AG04450 (cell line): Measurements from ENCODE around the gene CCDC38. TPM values are rescaled to one million over a fixed set of nuclear protein-coding genes. Genes with fewer than 3 reads are reported as not detected.
A peak's percentile ranks its signal among the peaks of the same experiment; 100 is the strongest.

Experiments
- CTCF ChIA-PET: fragments of 300-600, 350-600 bp; formaldehyde crosslinking; extraction: SDS; loops from one replicate; lab custom pipeline; 2022; ENCODE audit warnings: antibody characterized with exemption, inconsistent platforms; lab: Charles Lee
- POLR2A ChIA-PET: fragments of 350-600 bp; formaldehyde crosslinking; extraction: SDS; loops from one replicate; lab custom pipeline; 2021; ENCODE audit warnings: antibody characterized with exemption, inconsistent platforms; lab: Yijun Ruan, JAX
- DNase-seq: peaks from one replicate; pipeline ENCODE4 v3.0.0-alpha.2; 2011; ENCODE audit warnings: low read depth, low spot score
- H3K27ac ChIP-seq: one replicate; pipeline ENCODE4 v1.5.1; 2012; ENCODE audit warnings: low read depth, low read length, control low read depth
- H3K27me3 ChIP-seq: one replicate; pipeline ENCODE4 v1.6.0; 2012; ENCODE audit warnings: low read length; ENCODE audit not compliant: control insufficient read depth, insufficient read depth
- H3K4me3 ChIP-seq: 2 replicates; pipeline ENCODE4 v1.5.1; 2011; ENCODE audit warnings: mild to moderate bottlenecking, low read depth, low read length, control low read depth
- H3K9me3 ChIP-seq: 2 replicates; pipeline ENCODE4 v1.5.1; 2012; ENCODE audit warnings: low read length; ENCODE audit not compliant: control insufficient read depth, insufficient read depth
- CTCF ChIP-seq: IDR thresholded peaks from 2 replicates; pipeline ENCODE4 v1.5.1; 2011; ENCODE audit warnings: low read depth, low read length, control low read depth, inconsistent platforms
- polyA plus RNA-seq: library from polyadenylated mRNA; depleted of rRNA; stranded (reverse); fragments of >200 nt; gene quantifications from 2 replicates; pipeline ENCODE4 v1.2.3, GENCODE V29; 2011

CCDC38 gene
- polyA plus RNA-seq, 1 experiment = not detected

- CTCF ChIA-PET = no interaction called here
- no peak for TF ChIP-seq CTCF
- POLR2A ChIA-PET = no interaction called here
- Histone ChIP-seq H3K27ac (no peak overlapping the region), H3K27me3 (peaks cover 5% of the 10 kb centered on the region), H3K4me3 (no peak overlapping the region), H3K9me3 (no peaks in the 10 kb centered on the region)
- DNase-seq = no peak
These were observed 20.7 kb upstream of the CCDC38 start for GRCh38 chr12:95963096-95963495.

GRCh38 chr12:95962222-95962621 is 19.8 kb upstream of the CCDC38 start:
- ChIA-PET CTCF (no interaction called here), POLR2A (no interaction called here)
- H3K27me3 ChIP-seq = peaks cover 7% of the 10 kb centered on the region
- H3K4me3 ChIP-seq = no peak overlapping the region
- TF ChIP-seq CTCF = no peak
- no peak for DNase-seq
- no peak overlapping the region for H3K27ac ChIP-seq
- no peaks in the 10 kb centered on the region for H3K9me3 ChIP-seq

- POLR2A ChIA-PET = no interaction called here
- no peak overlapping the region for H3K27ac ChIP-seq
- no peak for DNase-seq
- peaks cover 9% of the 10 kb centered on the region for H3K27me3 ChIP-seq
- TF ChIP-seq CTCF = no peak
- H3K4me3 ChIP-seq = no peak overlapping the region
- CTCF ChIA-PET = no interaction called here
- H3K9me3 ChIP-seq = peaks cover 4% of the 10 kb centered on the region; the same call in 1 of the 2 replicates
These were observed 17.8 kb upstream of the CCDC38 start for GRCh38 chr12:95960241-95960640.

- Histone ChIP-seq H3K4me3 (no peak overlapping the region), H3K27ac (no peak overlapping the region), H3K27me3 (peaks cover 9% of the 10 kb centered on the region), H3K9me3 (peaks cover 4% of the 10 kb centered on the region; the same call in 1 of the 2 replicates)
- TF ChIP-seq CTCF = peak; percentile 27; the same call in 1 of the 2 replicates
- POLR2A ChIA-PET = no interaction called here
- DNase-seq = no peak
- CTCF ChIA-PET = interaction anchor here (0.6 to 1.4 kb wide), 4 partner anchors 12 to 41 kb away, joined by 3 to 6 read pairs (median 4); partner anchors contain the start of gene AMDHD1
These were observed 16.7 kb upstream of the CCDC38 start for GRCh38 chr12:95959107-95959506.

GRCh38 chr12:95956557-95957145 is 14.2 kb upstream of the CCDC38 start:
- no peak overlapping the region for H3K27ac ChIP-seq
- no peak for TF ChIP-seq CTCF
- CTCF ChIA-PET = interaction anchor here (0.6 kb wide), 1 partner anchor 259 kb away, joined by 5 read pairs; no protein-coding TSS in a partner anchor
- POLR2A ChIA-PET = no interaction called here
- DNase-seq = no peak
- peaks cover 7% of the 10 kb centered on the region for H3K27me3 ChIP-seq
- no peak overlapping the region for H3K4me3 ChIP-seq
- H3K9me3 ChIP-seq = peaks cover 4% of the 10 kb centered on the region; the same call in 1 of the 2 replicates
